Urinary bladder (tissue), 4 donors: Measurements from ENCODE around the gene LRRC1. TPM values are rescaled to one million over a fixed set of nuclear protein-coding genes. Genes with fewer than 3 reads are reported as not detected.

Source experiments
- DNase-seq: peaks from one replicate; pipeline ENCODE4 v3.0.0-alpha.2; 2015; ENCODE audit errors: extremely low spot score
- H3K27ac ChIP-seq: one replicate; pipeline ENCODE4 v1.5.1; 2013; ENCODE audit warnings: low read depth, mild to moderate bottlenecking, moderate library complexity
- H3K36me3 ChIP-seq: one replicate; pipeline ENCODE4 v1.6.1; 2013; ENCODE audit warnings: mild to moderate bottlenecking, moderate library complexity; ENCODE audit not compliant: insufficient read depth
- H3K4me1 ChIP-seq: one replicate; pipeline ENCODE4 v1.6.1; 2013; ENCODE audit warnings: mild to moderate bottlenecking, moderate library complexity; ENCODE audit not compliant: insufficient read depth
- H3K4me3 ChIP-seq: one replicate; pipeline ENCODE4 v1.5.1; 2013; ENCODE audit warnings: low read depth, low read length
- WGBS: extraction: QIAGEN DNeasy Blood & Tissue Kit; methylation state at CpG from one replicate; pipeline ENCODE4 v1.1.7; 2013; 5-methylcytosine and 5-hydroxymethylcytosine counted together
- polyA plus RNA-seq: library from polyadenylated mRNA; stranded (reverse); fragments of 200-250 nt; gene quantifications from one replicate; pipeline ENCODE4 v1.2.3, GENCODE V29; 2013
- total RNA-seq: library from RNA; depleted of rRNA; stranded (reverse); fragments of >200 nt; gene quantifications from one replicate; pipeline ENCODE4 v1.2.3, GENCODE V29; 2014
- donor health status: healthy with polysubstance abuse.
- donor health status: healthy.

Gene LRRC1
- total and polyA plus RNA-seq, 2 donors, result 8.3 to 22.7 TPM

DNA sequence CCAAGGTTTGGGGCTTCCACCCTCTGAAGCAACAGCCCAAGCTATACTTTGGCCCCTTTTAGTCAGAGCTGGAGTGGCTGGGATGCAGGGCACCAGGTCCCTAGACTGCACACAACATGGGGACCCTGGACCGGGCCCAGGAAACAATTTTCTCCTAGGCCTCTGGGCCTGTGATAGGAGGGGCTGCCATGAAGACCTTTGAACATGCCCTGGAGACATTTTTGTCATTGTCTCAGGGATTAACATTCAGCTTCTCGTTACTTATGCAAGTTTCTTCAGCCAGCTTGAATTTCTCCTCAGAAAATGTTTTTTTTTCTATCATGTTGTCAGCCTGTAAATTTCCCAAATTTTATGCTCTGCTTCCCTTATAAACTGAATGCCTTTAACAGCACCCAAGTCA lies 82.3 kb downstream of the LRRC1 start:
- WGBS, result 75% methylated on average over 2 of the region's 2 CpGs
- Histone ChIP-seq H3K36me3 (no peaks in the 10 kb centered on the region), H3K27ac (no peak overlapping the region), H3K4me3 (no peak overlapping the region), H3K4me1 (no peaks in the 10 kb centered on the region)
- no peak for DNase-seq

DNA sequence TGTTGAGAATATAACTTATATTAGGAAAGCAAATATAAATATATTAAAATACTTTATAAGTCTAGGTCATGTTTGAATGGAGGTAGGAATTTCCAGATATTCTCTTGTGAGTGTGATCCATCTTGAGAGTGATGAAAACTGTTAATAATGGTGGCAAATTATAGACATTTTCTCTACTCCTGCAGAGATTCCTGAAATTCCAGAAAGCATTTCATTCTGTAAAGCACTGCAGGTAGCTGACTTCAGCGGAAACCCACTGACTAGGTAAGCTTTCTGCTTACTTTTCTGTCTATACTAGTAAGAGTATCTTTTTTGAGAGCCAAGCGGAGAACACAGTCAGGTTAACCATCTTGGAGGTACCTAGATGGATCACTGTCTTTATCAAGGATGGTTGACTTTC lies 84.0 kb downstream of the LRRC1 start:
- DNase-seq, result no peak
- Histone ChIP-seq H3K4me3 (no peak overlapping the region), H3K4me1 (no peaks in the 10 kb centered on the region), H3K36me3 (peaks cover 2% of the 10 kb centered on the region), H3K27ac (no peak overlapping the region)
- WGBS, result over 99% methylated on average over 2 of the region's 2 CpGs

DNA sequence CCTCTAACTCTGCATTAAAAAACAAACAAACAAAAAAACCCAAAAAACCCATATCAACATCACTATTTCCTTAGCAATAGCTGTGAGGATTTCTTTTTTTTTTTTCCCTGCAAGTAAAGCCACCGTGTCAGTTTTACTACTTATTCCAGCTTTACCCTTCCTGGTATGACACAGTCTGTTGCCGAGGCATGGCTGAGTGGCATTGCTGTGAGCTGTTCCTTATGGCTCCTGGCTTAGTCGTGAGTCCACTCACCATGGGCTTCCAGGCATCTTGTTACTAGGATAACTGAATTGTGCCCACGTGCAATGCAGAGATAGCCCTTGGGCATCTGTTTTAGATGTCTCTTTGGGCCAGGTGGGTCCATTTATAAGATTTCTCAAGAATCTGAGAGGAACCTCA lies 84.8 kb downstream of the LRRC1 start:
- 67% methylated on average over 4 of the region's 4 CpGs for WGBS
- Histone ChIP-seq H3K27ac (no peak overlapping the region), H3K4me1 (no peaks in the 10 kb centered on the region), H3K36me3 (peaks cover 2% of the 10 kb centered on the region), H3K4me3 (no peak overlapping the region)
- DNase-seq, result no peak

DNA sequence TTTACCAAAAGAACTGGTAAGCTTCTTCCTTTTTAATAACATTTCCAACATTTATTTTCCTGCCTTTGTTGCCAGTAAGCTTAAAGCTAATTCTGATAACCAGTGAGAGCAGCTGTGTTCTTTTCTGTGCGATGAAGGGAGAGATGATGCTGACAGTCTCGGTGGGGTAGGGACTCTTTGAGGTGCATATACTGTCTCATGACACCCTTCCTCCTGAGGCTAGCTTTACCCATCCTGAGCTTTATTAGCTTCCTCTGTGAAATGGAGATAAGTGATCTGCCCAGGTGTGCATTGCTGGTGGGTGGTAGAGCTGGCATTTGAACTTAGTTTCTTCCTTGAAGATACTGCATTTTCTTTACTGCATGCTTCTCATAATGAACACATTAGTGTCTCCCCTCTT lies 92.5 kb downstream of the LRRC1 start:
- WGBS, result 64% methylated on average over 2 of the region's 2 CpGs
- H3K27ac ChIP-seq, result no peak overlapping the region
- DNase-seq, result no peak
- peaks cover 2% of the 10 kb centered on the region for H3K36me3 ChIP-seq
- no peak overlapping the region for H3K4me3 ChIP-seq
- no peaks in the 10 kb centered on the region for H3K4me1 ChIP-seq

DNA sequence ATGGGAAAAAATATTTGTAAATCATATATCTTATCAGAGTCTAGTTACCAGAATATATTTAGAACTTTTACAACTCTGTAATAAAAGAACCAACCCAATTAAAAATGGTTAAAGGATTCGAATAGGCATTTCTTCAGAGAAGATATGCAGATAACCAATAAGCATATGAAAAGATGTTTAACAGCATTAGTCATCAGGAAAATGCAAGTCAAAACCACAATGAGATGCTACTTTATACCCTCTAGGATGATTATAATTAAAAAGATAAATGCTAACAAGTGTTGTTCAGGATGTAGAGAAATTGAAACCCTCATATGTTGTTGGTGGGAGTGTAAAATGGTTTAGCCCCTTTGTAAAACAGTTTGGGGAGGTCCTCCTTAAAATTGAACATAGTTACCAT lies 94.1 kb downstream of the LRRC1 start:
- H3K4me1 ChIP-seq, result no peaks in the 10 kb centered on the region
- H3K4me3 ChIP-seq, result no peak overlapping the region
- no peaks in the 10 kb centered on the region for H3K36me3 ChIP-seq
- WGBS, result 49% methylated on average over 1 of the region's 1 CpG
- no peak overlapping the region for H3K27ac ChIP-seq
- DNase-seq, result no peak

DNA sequence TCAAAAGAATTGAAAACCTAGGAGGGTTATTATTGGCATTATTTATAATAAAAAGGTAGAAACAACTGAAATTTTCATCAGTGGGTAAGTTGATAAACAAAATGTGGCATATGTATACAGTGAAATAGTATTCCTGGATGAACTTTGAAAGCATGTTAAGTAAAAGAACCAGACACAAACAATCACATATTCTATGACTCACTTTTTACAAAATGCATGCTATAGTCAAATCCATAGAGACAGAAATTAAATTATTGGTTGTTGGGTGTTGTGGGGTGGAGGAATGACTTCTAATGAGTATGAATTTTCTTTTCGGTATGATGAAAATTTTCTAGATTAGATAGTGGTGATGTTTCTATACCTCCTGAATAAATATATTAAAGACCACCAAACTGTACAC lies 94.6 kb downstream of the LRRC1 start:
- Histone ChIP-seq H3K4me1 (no peaks in the 10 kb centered on the region), H3K4me3 (no peak overlapping the region), H3K27ac (no peak overlapping the region), H3K36me3 (no peaks in the 10 kb centered on the region)
- WGBS, result 90% methylated on average over 1 of the region's 1 CpG
- DNase-seq, result no peak

DNA sequence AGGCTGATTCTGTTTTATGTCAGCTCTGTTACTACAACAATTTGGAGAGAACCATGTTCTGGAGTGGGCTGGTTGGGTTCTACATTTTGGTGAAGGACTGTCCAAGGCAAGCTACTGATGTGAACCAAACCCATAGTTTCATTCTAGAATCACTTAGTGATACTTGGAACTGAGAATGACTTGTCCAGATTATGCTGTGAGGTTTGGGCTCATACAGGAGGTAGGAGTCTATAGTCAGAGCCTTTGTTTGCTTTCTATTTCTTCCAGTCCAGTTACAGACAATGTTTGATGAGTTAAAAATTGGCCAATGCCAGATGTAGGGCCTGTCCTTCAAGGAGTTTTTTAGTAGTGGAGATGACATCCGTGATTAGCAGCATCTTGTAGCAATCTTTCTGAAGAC lies 97.9 kb downstream of the LRRC1 start:
- 89% methylated on average over 1 of the region's 1 CpG for WGBS
- no peak for DNase-seq

DNA sequence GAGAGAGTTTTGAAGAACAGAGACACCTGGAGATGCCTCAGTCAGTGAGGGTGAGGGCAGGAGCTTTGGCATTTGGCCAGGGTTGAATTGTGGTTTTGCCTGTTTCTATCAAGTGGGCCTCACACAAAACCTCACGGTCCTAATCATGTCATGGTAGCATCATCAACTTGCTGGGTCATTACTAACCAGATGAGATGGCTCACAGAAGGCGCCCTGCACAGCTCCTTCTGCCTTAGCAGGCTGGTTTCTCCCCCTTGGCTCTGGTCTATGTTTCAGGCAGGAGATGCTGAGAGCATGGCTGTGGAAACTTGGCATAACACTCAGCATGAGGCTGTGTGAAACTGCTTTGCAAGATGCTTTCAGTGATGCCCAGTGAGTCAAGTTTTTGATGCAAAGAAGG lies 99.3 kb downstream of the LRRC1 start:
- Histone ChIP-seq H3K4me1 (no peaks in the 10 kb centered on the region), H3K27ac (no peak overlapping the region), H3K36me3 (peaks cover 2% of the 10 kb centered on the region), H3K4me3 (no peak overlapping the region)
- DNase-seq, result no peak
- 54% methylated on average over 2 of the region's 2 CpGs for WGBS

More for the DNA sequence above, 97.9 kb downstream of the LRRC1 start:
- H3K36me3 ChIP-seq, result no peaks in the 10 kb centered on the region
- H3K27ac ChIP-seq, result no peak overlapping the region
- H3K4me3 ChIP-seq, result no peak overlapping the region
- no peaks in the 10 kb centered on the region for H3K4me1 ChIP-seq

DNA sequence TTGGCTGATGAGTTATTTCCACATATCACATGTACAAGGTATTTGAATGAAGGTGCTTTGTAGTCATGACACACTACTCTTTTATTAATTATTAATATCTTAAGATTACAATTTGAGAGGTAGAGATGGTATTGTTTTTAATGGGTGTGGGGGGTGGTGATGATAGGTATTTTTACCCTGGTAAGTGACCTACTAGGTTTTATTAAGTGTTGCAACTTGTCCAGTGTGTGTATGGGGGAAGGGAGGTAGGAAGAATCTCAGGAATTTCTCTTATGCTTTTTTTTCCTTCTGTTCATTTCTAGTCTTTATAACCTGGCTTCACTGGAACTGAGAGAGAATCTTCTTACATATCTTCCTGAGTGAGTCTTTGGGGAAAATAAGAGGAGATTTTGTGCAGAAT lies 101.4 kb downstream of the LRRC1 start:
- DNase-seq, result no peak
- H3K27ac ChIP-seq, result no peak overlapping the region

DNA sequence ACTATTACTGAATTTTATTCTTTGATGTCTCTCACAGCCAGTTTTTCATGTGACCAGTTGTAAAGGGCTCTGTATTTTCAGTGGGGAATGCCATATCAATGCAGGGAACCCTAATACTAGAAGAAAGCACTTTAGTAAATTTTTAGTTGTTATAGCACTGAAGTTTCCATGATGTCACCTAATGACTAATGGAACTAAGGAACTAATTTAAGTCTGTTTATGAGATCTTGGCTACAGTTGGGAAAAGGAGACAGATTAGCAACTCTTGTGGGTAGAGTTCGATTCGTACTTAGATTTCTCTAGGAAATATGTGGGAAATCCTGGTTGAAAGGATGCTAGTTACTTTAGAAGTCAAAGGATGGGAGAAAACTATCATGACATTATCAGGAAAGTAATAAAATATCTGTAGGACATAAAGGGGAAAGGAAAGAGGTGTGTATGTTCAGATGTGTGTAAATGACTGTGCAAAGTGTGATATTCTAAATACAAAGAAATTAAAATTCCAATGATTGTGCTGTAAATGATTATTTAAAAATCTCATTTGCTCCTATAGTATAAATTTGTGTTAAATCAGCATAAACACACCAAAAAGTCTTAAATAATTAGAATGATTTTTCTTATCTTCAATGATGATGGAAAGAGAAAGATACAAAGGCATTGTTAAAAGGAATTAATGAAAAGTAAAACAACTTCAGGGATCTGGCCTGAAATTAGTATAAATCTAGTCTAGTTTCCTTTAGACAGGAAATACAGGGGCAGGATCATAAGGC lies 103.4 kb downstream of the LRRC1 start:
- Histone ChIP-seq H3K4me1 (no peaks in the 10 kb centered on the region), H3K36me3 (peaks cover 3% of the 10 kb centered on the region), H3K27ac (no peak overlapping the region), H3K4me3 (no peak overlapping the region)
- 78% methylated on average over 2 of the region's 2 CpGs for WGBS
- DNase-seq, result no peak

More for the DNA sequence above, 101.4 kb downstream of the LRRC1 start:
- no peaks in the 10 kb centered on the region for H3K4me1 ChIP-seq
- no peak overlapping the region for H3K4me3 ChIP-seq
- H3K36me3 ChIP-seq, result peaks cover 3% of the 10 kb centered on the region

DNA sequence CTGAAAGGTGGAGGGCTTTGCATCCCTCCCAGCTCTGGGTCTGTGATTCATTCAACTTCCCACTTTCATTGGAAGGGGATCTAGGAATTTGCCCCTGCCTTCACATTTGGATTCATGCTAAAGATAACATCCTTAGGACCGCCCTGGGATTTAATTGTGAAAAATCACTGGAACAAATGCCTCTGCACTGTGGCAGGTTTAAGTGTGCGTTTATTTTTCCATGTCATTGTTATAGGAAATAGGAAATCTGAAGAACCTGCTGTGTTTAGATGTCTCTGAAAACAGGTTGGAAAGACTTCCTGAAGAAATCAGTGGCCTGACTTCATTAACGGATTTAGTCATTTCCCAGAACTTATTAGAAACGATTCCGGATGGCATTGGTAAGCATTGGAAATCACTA lies 104.7 kb downstream of the LRRC1 start:
- WGBS, result 86% methylated on average over 5 of the region's 5 CpGs
- Histone ChIP-seq H3K4me1 (no peaks in the 10 kb centered on the region), H3K4me3 (no peak overlapping the region), H3K36me3 (peaks cover 3% of the 10 kb centered on the region), H3K27ac (no peak overlapping the region)
- DNase-seq, result no peak

DNA sequence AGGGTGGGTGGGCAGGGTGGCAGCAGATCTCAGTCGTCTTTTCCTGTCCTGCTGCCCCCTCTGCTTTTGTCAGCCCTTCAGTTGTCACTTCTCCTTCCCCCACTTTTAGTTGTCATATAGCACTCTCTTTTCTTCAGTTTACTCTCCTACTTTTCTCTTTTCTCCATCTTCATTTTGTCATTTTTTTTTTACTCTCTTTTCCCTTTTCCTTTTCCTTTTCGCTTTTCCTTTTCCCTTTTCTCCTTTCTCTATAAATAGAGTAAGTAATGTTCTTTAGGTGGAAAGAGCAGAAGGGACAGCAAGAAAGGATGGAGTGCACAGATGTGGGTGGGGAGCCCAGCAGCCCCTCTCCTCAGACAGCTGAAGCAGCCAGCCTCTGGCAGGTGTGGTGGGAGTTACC lies 108.6 kb downstream of the LRRC1 start:
- Histone ChIP-seq H3K27ac (no peak overlapping the region), H3K4me3 (no peak overlapping the region), H3K4me1 (no peaks in the 10 kb centered on the region), H3K36me3 (peaks cover 3% of the 10 kb centered on the region)
- DNase-seq, result no peak
- 94% methylated on average over 2 of the region's 2 CpGs for WGBS

DNA sequence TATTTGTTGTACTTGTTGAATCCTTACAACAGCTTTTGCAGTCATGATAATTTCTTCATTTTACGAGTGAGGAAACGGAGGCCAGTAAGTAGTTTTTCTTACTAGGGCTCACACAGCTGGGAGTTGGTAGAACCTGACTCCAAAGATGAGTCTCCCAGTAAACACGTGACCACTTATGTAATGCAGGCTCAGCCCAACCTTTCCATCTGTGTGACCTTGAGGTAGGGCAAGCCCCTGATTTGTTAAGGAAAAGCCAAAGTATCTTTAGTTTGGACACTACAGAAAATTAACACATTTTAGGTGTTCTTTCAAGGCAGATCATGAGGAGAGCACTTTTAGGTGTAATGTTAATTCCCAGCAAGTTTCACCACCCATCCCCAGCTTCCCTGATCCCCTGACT lies 111.3 kb downstream of the LRRC1 start:
- DNase-seq, result no peak
- H3K4me1 ChIP-seq, result no peaks in the 10 kb centered on the region
- H3K27ac ChIP-seq, result no peak overlapping the region
- no peaks in the 10 kb centered on the region for H3K36me3 ChIP-seq
- WGBS, result 81% methylated on average over 3 of the region's 3 CpGs
- no peak overlapping the region for H3K4me3 ChIP-seq

DNA sequence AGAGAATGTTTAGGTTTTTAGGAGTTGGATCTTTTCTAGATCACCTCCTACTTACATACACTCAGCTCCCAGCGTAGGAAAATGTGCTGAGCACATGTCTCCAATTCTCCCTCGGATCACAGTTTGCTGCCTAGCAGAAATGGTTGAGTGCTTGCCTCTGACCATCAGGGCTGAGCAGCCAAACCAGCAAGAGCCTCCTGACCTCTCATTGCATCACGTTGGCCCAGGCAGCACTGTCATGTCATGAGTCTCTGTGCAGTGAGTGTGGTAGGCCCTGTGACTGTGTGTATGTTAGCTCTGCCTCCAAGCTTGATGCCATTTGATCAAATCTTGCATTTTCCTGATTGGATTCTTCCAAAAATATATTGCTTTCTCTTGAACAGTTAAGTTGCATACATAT lies 112.0 kb downstream of the LRRC1 start:
- no peak overlapping the region for H3K27ac ChIP-seq
- DNase-seq, result no peak
- H3K36me3 ChIP-seq, result no peaks in the 10 kb centered on the region
- no peaks in the 10 kb centered on the region for H3K4me1 ChIP-seq
- no peak overlapping the region for H3K4me3 ChIP-seq
- whole genome bisulfite sequencing, result 72% methylated on average over 3 of the region's 3 CpGs

DNA sequence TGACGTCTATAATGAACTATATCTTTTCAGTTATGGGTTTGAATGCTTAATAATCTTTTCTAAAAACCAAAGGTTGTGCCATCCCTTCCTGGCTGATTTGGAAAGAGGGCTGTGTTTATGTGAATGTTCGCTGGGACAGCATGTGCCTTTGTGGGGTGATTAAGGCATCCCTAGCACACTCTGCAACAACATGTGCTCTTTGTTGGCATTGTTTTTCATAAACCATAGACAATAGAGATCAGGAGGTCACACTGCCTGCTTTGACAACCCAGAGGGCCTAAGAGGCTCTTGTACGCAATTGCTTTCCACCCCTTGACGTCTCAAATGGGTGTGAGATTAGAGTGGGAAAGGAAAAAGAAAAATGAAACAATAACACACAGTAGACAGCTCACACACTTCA lies 116.0 kb downstream of the LRRC1 start:
- H3K36me3 ChIP-seq, result peaks cover 2% of the 10 kb centered on the region
- DNase-seq, result no peak
- no peaks in the 10 kb centered on the region for H3K4me1 ChIP-seq
- no peak overlapping the region for H3K4me3 ChIP-seq
- 87% methylated on average over 4 of the region's 4 CpGs for WGBS
- H3K27ac ChIP-seq, result no peak overlapping the region
